IMR-90 (cell line): ENCODE data around the gene SYNPO2. TPM values are rescaled to one million over a fixed set of nuclear protein-coding genes. Genes with fewer than 3 reads are reported as not detected.

Source experiments
- ATAC-seq: fragments of 200-7000 bp; cut with Tn5 transposase; 2 replicates; pipeline ENCODE4 v1.9.1; 2020; ENCODE audit warnings: low read depth, mild to moderate bottlenecking, moderate library complexity
- BruUV-seq: library from RNA; stranded (reverse); fragments of 400-500 nt; replicated peaks from 2 replicates; lab custom pipeline; 2021; lab: Mats Ljungman, UMichigan
- CTCF ChIA-PET: fragments of 300-600 bp; formaldehyde crosslinking; extraction: SDS; loops from one replicate; lab custom pipeline; 2021; ENCODE audit warnings: antibody characterized with exemption; lab: Yijun Ruan, JAX
- POLR2A ChIA-PET: fragments of 300-600 bp; sonication (Branson Sonifier 250); formaldehyde crosslinking; loops from one replicate; lab custom pipeline; 2022; ENCODE audit warnings: antibody characterized with exemption; ENCODE audit not compliant: unreplicated experiment; lab: Charles Lee
- DNase-seq: peaks from one replicate; pipeline ENCODE4 v3.0.0; 2013
- H2AFZ ChIP-seq: replicated peaks from 2 replicates; pipeline ENCODE3; 2013; ENCODE audit warnings: low read length, mild to moderate bottlenecking; ENCODE audit not compliant: poor library complexity
- H2AK5ac ChIP-seq: 2 replicates; pipeline ENCODE4 v1.6.1; 2013; ENCODE audit warnings: low read depth, low read length, inconsistent platforms
- H2AK9ac ChIP-seq: replicated peaks from 2 replicates; pipeline ENCODE3; 2013; ENCODE audit warnings: mild to moderate bottlenecking, low read depth, low read length, moderate library complexity; ENCODE audit not compliant: poor library complexity
- H2BK120ac ChIP-seq: 2 replicates; pipeline ENCODE4 v1.6.1; 2013; ENCODE audit warnings: low read depth, low read length, inconsistent platforms
- H2BK15ac ChIP-seq: 3 replicates; pipeline ENCODE4 v1.6.1; 2013; ENCODE audit warnings: low read depth, low read length, inconsistent platforms
- H2BK20ac ChIP-seq: 2 replicates; pipeline ENCODE4 v1.6.1; 2013; ENCODE audit warnings: low read depth, mild to moderate bottlenecking, inconsistent platforms, low read length, moderate library complexity
- H2BK5ac ChIP-seq: 2 replicates; pipeline ENCODE4 v1.6.1; 2013; ENCODE audit warnings: mild to moderate bottlenecking, low read depth, low read length, inconsistent platforms; ENCODE audit not compliant: poor library complexity, severe bottlenecking
- H3K14ac ChIP-seq: replicated peaks from 2 replicates; pipeline ENCODE4 v1.6.1; 2013; ENCODE audit warnings: low read depth, low read length, inconsistent platforms
- H3K18ac ChIP-seq: 2 replicates; pipeline ENCODE4 v1.6.1; 2013; ENCODE audit warnings: low read depth, low read length, control low read depth
- H3K23ac ChIP-seq: 2 replicates; pipeline ENCODE4 v1.6.1; 2013; ENCODE audit warnings: low read depth, low read length, inconsistent platforms
- H3K27ac ChIP-seq: 2 replicates; pipeline ENCODE4 v1.5.1; 2013; ENCODE audit warnings: mild to moderate bottlenecking, control low read depth, low read length; ENCODE audit not compliant: insufficient read depth
- H3K27me3 ChIP-seq: 2 replicates; pipeline ENCODE4 v1.6.1; 2013; ENCODE audit warnings: low read length; ENCODE audit not compliant: control insufficient read depth, insufficient read depth
- H3K36me3 ChIP-seq: 2 replicates; pipeline ENCODE4 v1.6.1; 2013; ENCODE audit warnings: low read length, mixed read lengths; ENCODE audit not compliant: control insufficient read depth, insufficient read depth
- H3K4ac ChIP-seq: 2 replicates; pipeline ENCODE4 v1.6.1; 2013; ENCODE audit warnings: low read depth, low read length, inconsistent platforms
- H3K4me1 ChIP-seq: 2 replicates; pipeline ENCODE4 v1.6.1; 2013; ENCODE audit warnings: low read length, mixed read lengths; ENCODE audit not compliant: control insufficient read depth, insufficient read depth
- H3K4me2 ChIP-seq: 2 replicates; pipeline ENCODE4 v1.6.1; 2013; ENCODE audit warnings: low read depth, mild to moderate bottlenecking, control low read depth, low read length, moderate library complexity
- H3K4me3 ChIP-seq: 2 replicates; pipeline ENCODE4 v1.5.1; 2013; ENCODE audit warnings: low read depth, mild to moderate bottlenecking, control low read depth, low read length, moderate library complexity; ENCODE audit not compliant: insufficient read depth
- H3K56ac ChIP-seq: 2 replicates; pipeline ENCODE4 v1.6.1; 2013; ENCODE audit warnings: low read length, inconsistent platforms; ENCODE audit not compliant: insufficient read depth; ENCODE audit errors: extremely low read depth
- H3K79me1 ChIP-seq, 2 experiments: 2 replicates each; pipeline ENCODE4 v1.6.1; 2013; ENCODE audit warnings: low read length in 2 of 2, inconsistent platforms in 1 of 2, low read depth in 1 of 2
- H3K9ac ChIP-seq: 2 replicates; pipeline ENCODE4 v1.6.1; 2013; ENCODE audit warnings: low read depth, low read length, control low read depth
- H3K9me1 ChIP-seq: 2 replicates; pipeline ENCODE4 v1.6.1; 2013; ENCODE audit warnings: low read length, inconsistent platforms; ENCODE audit not compliant: insufficient read depth
- H3K9me3 ChIP-seq: 2 replicates; pipeline ENCODE4 v1.6.1; 2013; ENCODE audit warnings: low read length; ENCODE audit not compliant: control insufficient read depth, insufficient read depth
- H4K20me1 ChIP-seq: 2 replicates; pipeline ENCODE4 v1.6.1; 2013; ENCODE audit warnings: low read length, inconsistent platforms; ENCODE audit not compliant: insufficient read depth
- H4K5ac ChIP-seq: 2 replicates; pipeline ENCODE4 v1.6.1; 2013; ENCODE audit warnings: mild to moderate bottlenecking, low read depth, low read length, control low read depth
- H4K8ac ChIP-seq, 2 experiments: 2 replicates each; pipeline ENCODE4 v1.6.1; 2013; ENCODE audit warnings: low read depth in 2 of 2, low read length in 2 of 2, control low read depth in 1 of 2, inconsistent platforms in 1 of 2
- H4K91ac ChIP-seq: 2 replicates; pipeline ENCODE4 v1.6.1; 2013; ENCODE audit warnings: low read depth, low read length, inconsistent platforms; ENCODE audit not compliant: insufficient read depth
- CEBPB ChIP-seq: IDR thresholded peaks from 2 replicates; pipeline ENCODE4 v1.6.1; 2012; ENCODE audit warnings: low read depth, low read length, improper control_type of control experiment
- FOS ChIP-seq: fragments of 150-350 bp; IDR thresholded peaks from 2 replicates; pipeline ENCODE4 v1.6.1; 2016; ENCODE audit warnings: low read depth, low read length
- NFE2L2 ChIP-seq: fragments of 150-350 bp; IDR thresholded peaks from 2 replicates; pipeline ENCODE4 v1.6.1; 2016; ENCODE audit warnings: low read depth, mild to moderate bottlenecking, low read length
- WGBS, 2 experiments: methylation state at CpG; one replicate each; pipeline versions ENCODE4 v1.1.5 to v1.1.7; 2013; ENCODE audit warnings: missing lambda C conversion rate in 2 of 2; ENCODE audit not compliant: insufficient read length in 1 of 2; ENCODE audit errors: extremely low coverage in 2 of 2; 5-methylcytosine and 5-hydroxymethylcytosine counted together
- dilution Hi-C: fragments of 300-500 bp; cut with HindIII; formaldehyde crosslinking; loops from one replicate; pipeline ENCODE4 v1.14.3; 2018; ENCODE audit warnings: low sequenced_read_pairs; ENCODE audit not compliant: unreplicated experiment
- in situ Hi-C: fragments of 300-500 bp; cut with MboI; formaldehyde crosslinking; loops from 3 replicates; pipeline ENCODE4 v1.14.3; 2019; ENCODE audit warnings: low sequenced_read_pairs, inconsistent platforms, mixed read lengths
- intact Hi-C: fragments of 100-400 bp; cut with micrococcal nuclease; formaldehyde crosslinking; loops from 2 replicates; pipeline ENCODE4 v1.10.0; 2022
- polyA plus RNA-seq, 3 experiments: library from polyadenylated mRNA; depleted of rRNA; stranded (reverse); fragments of >200 nt; gene quantifications; 2 replicates each; pipeline ENCODE4 v1.2.3, GENCODE V29; 2012; ENCODE audit warnings: low replicate concordance in 1 of 3
- total RNA-seq: library from RNA; depleted of rRNA; stranded (reverse); fragments of >200 nt; gene quantifications from 2 replicates; pipeline ENCODE4 v1.2.3, GENCODE V29; 2012

The SYNPO2 gene
- total and polyA plus RNA-seq, 2 of the 4 experiments (the other 2 are of a cell fraction): 0.99 to 1.8 TPM

DNA sequence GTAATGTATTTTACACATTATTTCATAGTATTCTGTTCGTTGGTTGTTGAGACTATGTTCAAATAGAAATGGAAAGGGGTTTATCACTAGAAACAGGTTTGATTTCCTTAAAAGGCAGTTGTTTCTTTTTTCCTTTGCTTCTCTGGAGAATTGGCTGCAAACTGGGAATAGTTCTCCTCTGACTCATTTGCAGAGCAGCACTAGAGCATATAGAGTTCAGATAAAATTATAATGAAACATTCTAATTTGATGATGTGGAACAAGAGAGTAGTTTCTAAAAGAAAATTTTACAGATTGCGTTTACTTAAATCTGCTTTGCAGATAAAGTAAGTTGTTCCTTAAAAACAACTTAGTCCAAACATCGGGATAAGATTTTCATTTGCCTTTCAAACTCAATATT, 29.7 kb downstream of the SYNPO2 start:
- Histone ChIP-seq H2AK5ac (no peak overlapping the region), H3K27ac (peak overlapping the region; percentile 64; the same call in 1 of the 2 replicates), H2BK5ac (peak overlapping the region; percentile 92), H3K36me3 (no peaks in the 10 kb centered on the region), H4K91ac (no peak overlapping the region), H2AK9ac (no peak overlapping the region), H2BK120ac (no peak overlapping the region), H2AFZ (no peak overlapping the region), H3K4me2 (peak overlapping the region; percentile 60; the same call in 1 of the 2 replicates), H3K79me1 (no peaks in the 10 kb centered on the region), H2BK15ac (no peak overlapping the region), H3K27me3 (no peaks in the 10 kb centered on the region), H3K23ac (no peak overlapping the region), H3K56ac (no peak overlapping the region), H3K4me1 (peaks cover 2% of the 10 kb centered on the region), H4K20me1 (no peaks in the 10 kb centered on the region), H4K8ac (peak overlapping the region in 1 of 2 experiments; percentile 91; a peak in 2 of 4 replicates), H3K14ac (no peak overlapping the region), H3K9me1 (no peaks in the 10 kb centered on the region), H3K4ac (peak overlapping the region; percentile 6; the same call in 1 of the 2 replicates), H3K18ac (no peak overlapping the region; the same call in 1 of the 2 replicates), H4K5ac (no peak overlapping the region), H3K4me3 (no peak overlapping the region), H2BK20ac (no peak overlapping the region), H3K9ac (no peak overlapping the region), H3K9me3 (no peaks in the 10 kb centered on the region)
- dilution Hi-C loops: no loop called here
- TF ChIP-seq CEBPB (no peak), NFE2L2 (no peak), FOS (peak; percentile 89)
- POLR2A ChIA-PET: no interaction called here
- CTCF ChIA-PET: no interaction called here
- WGBS, 2 experiments: no CpG with 5 or more reads among the region's 3 CpGs
- in situ Hi-C loops: no loop called here
- DNase-seq (peak; percentile 94), ATAC-seq (peak; percentile 93)
- no TSS peak for BruUV-seq
- intact Hi-C loops: loop anchor here (5.0 kb wide), 1 partner anchor 49 kb away; no protein-coding TSS in a partner anchor
